SJSA1 (cell line): Measurements from ENCODE around the gene NDFIP2. TPM values are rescaled to one million over a fixed set of nuclear protein-coding genes. Genes with fewer than 3 reads are reported as not detected.

Source experiments
- DNase-seq, 2 experiments: peaks; one replicate each; pipeline ENCODE4 v3.0.0-alpha.2; 2015 to 2020; ENCODE audit warnings: low spot score in 2 of 2, low read depth in 1 of 2
- H3K27ac ChIP-seq: fragments of 250-450 bp; sonication (Bioruptor Pico); 2 replicates; pipeline ENCODE4 v1.5.1; 2020; ENCODE audit warnings: mild to moderate bottlenecking, moderate library complexity
- H3K27me3 ChIP-seq: fragments of 250-450 bp; sonication (Bioruptor Pico); replicated peaks from 2 replicates; pipeline ENCODE4 v1.5.1; 2020; ENCODE audit warnings: mild to moderate bottlenecking, moderate library complexity
- H3K36me3 ChIP-seq: fragments of 250-450 bp; sonication (Bioruptor Pico); 2 replicates; pipeline ENCODE4 v1.5.1; 2020; ENCODE audit warnings: mild to moderate bottlenecking
- H3K4me1 ChIP-seq: fragments of 250-450 bp; sonication (Bioruptor Pico); replicated peaks from 2 replicates; pipeline ENCODE4 v1.6.1; 2021; ENCODE audit warnings: mild to moderate bottlenecking
- H3K4me3 ChIP-seq: fragments of 250-450 bp; sonication (Bioruptor Pico); 2 replicates; pipeline ENCODE4 v1.5.1; 2020; ENCODE audit warnings: mild to moderate bottlenecking
- H3K9me3 ChIP-seq: fragments of 250-450 bp; sonication (Bioruptor Pico); replicated peaks from 2 replicates; pipeline ENCODE4 v1.5.1; 2020; ENCODE audit warnings: mild to moderate bottlenecking
- total RNA-seq: library from RNA; depleted of rRNA; stranded (reverse); fragments of >200 nt; shearing (Covaris generic); gene quantifications from 2 replicates; pipeline ENCODE4 v1.2.3, GENCODE V29; 2014

The NDFIP2 gene
- total RNA-seq, 1 experiment from 2014 or later, result 110 TPM

DNA sequence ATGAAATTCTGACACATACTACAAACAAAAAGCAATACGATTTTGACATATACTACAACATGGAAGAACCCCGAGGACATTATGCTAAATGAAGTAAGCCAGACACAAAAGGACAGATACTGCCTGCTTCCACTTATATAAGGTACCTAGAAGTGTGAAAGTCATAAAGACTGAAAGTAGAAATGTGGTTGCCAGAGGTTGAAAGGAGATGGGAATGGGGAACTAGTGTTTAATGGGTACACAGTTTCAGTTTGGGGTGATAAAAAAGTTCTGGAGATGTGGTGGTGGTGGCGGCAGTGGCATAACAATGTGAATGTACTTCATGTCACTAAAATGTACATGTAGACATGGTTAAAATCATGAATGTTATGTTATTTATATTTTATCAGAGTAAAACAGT, 12.1 kb upstream of the NDFIP2 start:
- no peak overlapping the region for H3K4me3 ChIP-seq
- H3K9me3 ChIP-seq, result no peaks in the 10 kb centered on the region
- no peaks in the 10 kb centered on the region for H3K36me3 ChIP-seq
- H3K27me3 ChIP-seq, result no peaks in the 10 kb centered on the region
- no peak overlapping the region for H3K27ac ChIP-seq
- no peaks in the 10 kb centered on the region for H3K4me1 ChIP-seq
- no peak for DNase-seq

DNA sequence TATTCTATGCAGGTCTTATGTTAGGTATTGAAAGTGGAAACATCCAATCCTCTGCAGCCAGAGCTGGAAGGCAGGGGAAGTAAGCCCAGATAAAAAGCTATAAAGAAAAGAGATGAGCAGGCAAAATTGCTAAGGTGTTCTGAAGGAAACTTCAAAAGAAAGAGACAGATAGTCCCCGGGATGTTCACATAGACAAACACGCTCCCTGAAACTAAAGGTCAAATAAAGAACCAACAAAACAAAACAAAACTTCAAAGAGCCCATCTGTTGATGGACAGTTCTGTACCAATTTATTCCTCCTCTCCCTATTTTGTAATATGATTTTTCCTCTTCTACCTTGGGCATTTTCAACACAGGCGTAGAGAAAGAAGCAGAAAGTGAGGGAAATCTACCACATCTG, 11.3 kb upstream of the NDFIP2 start:
- no peaks in the 10 kb centered on the region for H3K9me3 ChIP-seq
- no peak for DNase-seq
- H3K36me3 ChIP-seq, result no peaks in the 10 kb centered on the region

DNA sequence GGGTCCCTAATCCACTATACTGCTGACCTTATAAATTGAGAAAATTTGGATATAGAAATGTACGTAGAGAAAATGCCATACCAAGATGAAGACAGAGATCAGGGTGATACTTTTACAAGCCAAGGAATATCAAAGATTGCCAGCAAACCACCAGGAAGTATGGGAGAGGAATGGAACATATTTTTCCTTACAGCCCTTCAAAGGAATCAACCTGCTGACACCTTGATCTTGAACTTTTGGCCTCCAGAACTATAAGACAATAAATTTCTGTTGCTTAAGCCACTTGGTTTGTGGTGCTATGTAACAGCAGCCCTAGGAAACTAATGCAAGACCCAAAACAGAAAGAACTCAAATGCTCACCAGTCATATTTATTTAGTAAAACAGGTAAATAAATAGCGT, 10.3 kb upstream of the NDFIP2 start:
- H3K4me1 ChIP-seq, result no peaks in the 10 kb centered on the region
- H3K27ac ChIP-seq, result no peak overlapping the region
- DNase-seq, result no peak
- no peak overlapping the region for H3K4me3 ChIP-seq
- H3K9me3 ChIP-seq, result no peaks in the 10 kb centered on the region
- no peaks in the 10 kb centered on the region for H3K36me3 ChIP-seq
- no peaks in the 10 kb centered on the region for H3K27me3 ChIP-seq

More for the DNA sequence above, 11.3 kb upstream of the NDFIP2 start:
- no peaks in the 10 kb centered on the region for H3K27me3 ChIP-seq
- H3K27ac ChIP-seq, result no peak overlapping the region
- no peak overlapping the region for H3K4me3 ChIP-seq
- no peaks in the 10 kb centered on the region for H3K4me1 ChIP-seq

DNA sequence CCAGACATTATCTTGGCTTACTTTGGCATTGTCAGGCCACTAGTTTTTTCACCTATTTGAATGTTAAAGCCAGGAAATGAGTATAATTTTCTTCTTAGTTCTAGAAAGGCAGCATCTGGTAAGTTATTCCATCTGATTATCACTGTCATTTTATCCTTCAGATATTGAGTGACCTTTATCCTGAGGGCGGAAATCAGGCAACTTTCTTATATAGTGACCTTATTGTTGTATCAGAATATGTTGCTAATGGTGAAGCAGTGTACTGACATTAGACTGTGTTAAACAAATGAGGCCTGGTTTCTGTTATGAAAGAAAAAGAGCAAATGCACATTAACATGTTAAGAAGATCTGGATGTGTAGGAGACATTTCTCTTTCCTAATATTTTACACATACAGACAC, 5.4 kb upstream of the NDFIP2 start:
- no peaks in the 10 kb centered on the region for H3K9me3 ChIP-seq
- no peak overlapping the region for H3K27ac ChIP-seq
- H3K36me3 ChIP-seq, result no peaks in the 10 kb centered on the region
- no peaks in the 10 kb centered on the region for H3K4me1 ChIP-seq
- H3K27me3 ChIP-seq, result no peaks in the 10 kb centered on the region
- DNase-seq, result no peak
- no peak overlapping the region for H3K4me3 ChIP-seq

DNA sequence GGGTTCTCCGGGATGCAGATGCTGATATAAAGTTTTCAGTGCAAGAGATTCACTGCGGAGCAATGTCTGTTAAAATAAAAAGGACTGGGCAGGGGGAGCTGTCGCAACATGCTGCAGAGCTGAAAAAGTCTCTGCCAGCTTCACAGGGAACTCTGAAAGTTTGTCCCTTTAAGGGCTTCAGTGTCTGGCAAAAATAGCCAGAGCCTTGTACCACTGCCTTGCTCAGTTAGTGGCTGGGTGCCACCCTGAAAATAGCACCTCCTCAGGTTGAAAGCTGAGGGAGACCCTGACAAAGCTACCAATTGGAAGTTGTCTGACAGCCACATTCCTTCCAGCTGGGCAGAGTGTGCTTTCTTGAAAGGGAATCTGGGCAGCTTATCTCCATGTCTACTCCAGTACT, 3.0 kb upstream of the NDFIP2 start:
- peaks cover 7% of the 10 kb centered on the region for H3K4me1 ChIP-seq
- DNase-seq, result no peak

DNA sequence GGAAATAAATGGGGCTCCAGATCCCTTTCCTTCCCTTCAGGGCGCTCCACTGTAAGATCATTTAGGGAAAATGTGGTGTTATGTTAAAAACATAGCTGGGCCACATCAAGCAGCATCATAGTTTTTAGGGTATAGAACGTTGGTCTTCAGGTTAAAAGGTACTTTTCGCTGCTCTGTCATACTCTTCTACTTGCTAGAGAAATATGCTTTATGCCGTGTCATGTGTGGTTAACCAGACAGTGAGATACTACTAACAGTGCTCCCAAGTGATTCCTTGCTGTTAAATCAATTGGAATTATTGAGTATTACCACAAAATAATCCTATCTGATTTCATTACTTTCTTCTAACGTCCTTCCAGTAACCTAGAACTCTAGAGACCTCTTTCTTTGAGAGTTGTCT, 1.1 kb upstream of the NDFIP2 start:
- no peak overlapping the region for H3K4me3 ChIP-seq
- H3K27ac ChIP-seq, result no peak overlapping the region
- no peaks in the 10 kb centered on the region for H3K9me3 ChIP-seq
- no peak for DNase-seq
- peaks cover 4% of the 10 kb centered on the region for H3K36me3 ChIP-seq
- H3K27me3 ChIP-seq, result no peaks in the 10 kb centered on the region
- H3K4me1 ChIP-seq, result peaks cover 27% of the 10 kb centered on the region

More for the DNA sequence above, 3.0 kb upstream of the NDFIP2 start:
- no peaks in the 10 kb centered on the region for H3K27me3 ChIP-seq
- no peaks in the 10 kb centered on the region for H3K9me3 ChIP-seq
- no peak overlapping the region for H3K4me3 ChIP-seq
- no peak overlapping the region for H3K27ac ChIP-seq
- peaks cover 4% of the 10 kb centered on the region for H3K36me3 ChIP-seq

DNA sequence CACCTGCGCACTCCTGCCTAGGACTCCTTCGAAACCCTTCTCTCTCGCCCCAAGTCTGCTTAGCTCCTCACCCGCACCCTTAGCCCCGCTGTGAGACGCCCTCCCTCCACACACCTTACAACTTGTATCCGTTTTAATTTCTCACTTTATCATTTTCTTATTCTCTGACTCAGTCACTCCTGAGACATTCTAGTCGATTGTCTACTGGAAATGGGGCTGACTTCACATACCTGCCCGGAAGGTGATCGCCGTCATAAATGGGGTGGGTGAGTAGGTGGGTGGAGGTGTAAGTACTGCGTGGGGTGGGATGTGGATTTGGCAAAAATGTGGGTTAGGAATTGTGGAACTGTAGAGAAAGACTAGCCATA, 714 bp downstream of the NDFIP2 start:
- no peaks in the 10 kb centered on the region for H3K9me3 ChIP-seq
- H3K4me3 ChIP-seq, result peak overlapping the region; percentile 70
- H3K27me3 ChIP-seq, result no peaks in the 10 kb centered on the region
- H3K4me1 ChIP-seq, result peaks cover 43% of the 10 kb centered on the region
- H3K27ac ChIP-seq, result peak overlapping the region; percentile 55
- no peak for DNase-seq
- H3K36me3 ChIP-seq, result peaks cover 14% of the 10 kb centered on the region

DNA sequence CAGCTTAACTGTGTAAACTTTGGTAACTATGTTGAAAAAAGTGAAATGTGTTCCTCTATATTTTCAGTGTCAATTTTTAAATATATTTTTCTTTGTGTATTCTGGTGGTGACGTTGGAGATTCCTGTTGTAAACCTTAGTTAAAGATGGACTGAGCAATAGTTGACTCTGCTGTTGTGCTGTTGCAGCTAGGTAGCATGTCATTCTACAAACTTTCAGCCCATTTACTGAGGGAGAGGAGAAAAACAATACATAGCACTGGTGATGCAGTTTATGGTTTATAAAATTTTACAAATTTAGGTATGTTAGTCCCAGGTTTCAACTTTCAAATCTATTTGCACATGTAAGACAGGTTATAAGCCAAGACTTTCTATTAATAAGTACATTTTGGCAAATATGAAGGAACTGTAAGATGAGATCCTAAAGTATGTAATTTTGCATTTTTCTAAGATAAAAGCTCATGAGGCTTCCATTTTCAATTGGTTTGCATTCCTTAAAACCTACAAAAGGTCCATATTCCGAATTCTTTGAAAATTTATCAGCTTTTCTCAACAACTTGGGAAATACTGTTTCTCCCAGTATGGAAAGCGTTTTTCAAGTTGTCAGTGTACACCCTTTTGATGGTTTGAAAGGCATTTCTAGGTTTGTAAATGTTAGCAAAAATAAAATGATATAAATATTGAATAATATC, 1.5 kb downstream of the NDFIP2 start:
- Histone ChIP-seq H3K9me3 (no peaks in the 10 kb centered on the region), H3K27me3 (no peaks in the 10 kb centered on the region), H3K4me1 (peaks cover 43% of the 10 kb centered on the region), H3K4me3 (peak overlapping the region; percentile 70), H3K36me3 (peaks cover 17% of the 10 kb centered on the region), H3K27ac (peak overlapping the region; percentile 54)
- DNase-seq, result no peak

DNA sequence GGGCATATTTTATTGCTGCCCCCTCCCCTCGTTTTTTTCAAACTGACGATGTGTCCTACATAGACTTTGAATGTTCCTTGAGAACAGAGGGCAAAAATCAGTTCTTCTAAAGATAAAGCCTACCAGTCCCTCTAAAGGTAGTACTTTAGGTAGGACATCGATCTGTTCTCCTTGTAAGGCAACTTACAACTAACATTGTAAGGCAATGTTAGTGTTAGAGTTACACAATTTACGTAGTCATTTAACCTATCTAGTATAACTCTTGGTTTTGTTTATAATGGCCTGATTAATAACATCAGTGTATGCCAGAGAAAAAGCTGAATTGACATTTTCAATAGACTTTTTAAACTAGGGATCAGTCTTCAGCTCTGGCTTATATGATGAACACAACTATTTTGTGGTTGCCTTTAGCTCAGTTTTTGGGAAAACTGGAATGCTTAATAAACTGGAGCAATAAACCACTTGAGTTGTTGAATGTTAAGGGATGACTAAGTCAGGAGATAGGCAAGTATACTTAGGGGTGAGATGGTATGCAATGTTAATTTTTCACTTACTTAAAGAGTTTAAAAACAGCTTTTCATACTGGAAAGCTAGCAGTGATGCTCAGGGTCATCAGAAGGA, 2.2 kb downstream of the NDFIP2 start:
- Histone ChIP-seq H3K4me1 (peaks cover 43% of the 10 kb centered on the region), H3K9me3 (no peaks in the 10 kb centered on the region), H3K4me3 (peak overlapping the region; percentile 70; the same call in 1 of the 2 replicates), H3K27ac (peak overlapping the region; percentile 54), H3K27me3 (no peaks in the 10 kb centered on the region), H3K36me3 (peaks cover 17% of the 10 kb centered on the region)
- peak in 1 of 2 experiments; percentile 58 for DNase-seq

DNA sequence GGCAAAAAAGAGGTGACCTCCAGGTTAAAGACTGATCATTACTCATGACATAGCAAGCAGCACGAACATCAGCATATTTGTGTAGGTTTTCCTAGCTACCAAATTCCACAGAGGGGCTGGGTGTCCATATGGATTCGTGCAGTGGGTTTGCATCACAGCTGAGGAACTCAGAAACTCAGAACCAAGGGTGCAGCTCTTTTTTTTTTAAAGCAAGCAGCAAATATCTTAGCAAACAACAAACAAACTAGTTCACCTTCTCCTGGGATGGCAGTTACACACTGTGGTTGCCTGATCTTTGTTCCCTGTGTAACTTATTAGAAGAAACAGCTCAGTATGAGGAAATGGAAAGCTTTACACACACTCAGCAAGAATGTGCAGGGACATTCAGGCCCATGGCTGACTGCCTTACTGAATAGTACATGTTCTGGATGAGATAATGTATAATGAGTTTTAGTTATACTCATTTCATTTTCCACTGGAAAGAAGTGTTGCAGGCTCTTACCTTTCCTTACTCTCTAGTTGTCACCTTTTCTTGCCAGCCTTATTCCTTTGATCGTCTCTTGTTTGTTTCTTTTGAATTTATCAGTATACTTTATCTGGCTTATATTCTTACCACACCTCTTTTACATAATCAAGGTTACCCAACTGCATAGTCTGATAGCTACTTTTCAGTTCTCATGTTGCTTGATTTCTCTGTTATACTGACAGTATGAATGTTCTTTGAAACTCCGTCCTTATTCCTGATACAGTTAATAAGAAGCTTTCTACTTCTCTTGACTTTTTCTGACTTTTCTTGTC, 4.3 kb downstream of the NDFIP2 start:
- Histone ChIP-seq H3K9me3 (no peaks in the 10 kb centered on the region), H3K4me3 (no peak overlapping the region), H3K36me3 (peaks cover 23% of the 10 kb centered on the region), H3K27me3 (no peaks in the 10 kb centered on the region), H3K27ac (peak overlapping the region; percentile 68), H3K4me1 (peaks cover 47% of the 10 kb centered on the region)
- peak; percentile 55 to 62 for DNase-seq

DNA sequence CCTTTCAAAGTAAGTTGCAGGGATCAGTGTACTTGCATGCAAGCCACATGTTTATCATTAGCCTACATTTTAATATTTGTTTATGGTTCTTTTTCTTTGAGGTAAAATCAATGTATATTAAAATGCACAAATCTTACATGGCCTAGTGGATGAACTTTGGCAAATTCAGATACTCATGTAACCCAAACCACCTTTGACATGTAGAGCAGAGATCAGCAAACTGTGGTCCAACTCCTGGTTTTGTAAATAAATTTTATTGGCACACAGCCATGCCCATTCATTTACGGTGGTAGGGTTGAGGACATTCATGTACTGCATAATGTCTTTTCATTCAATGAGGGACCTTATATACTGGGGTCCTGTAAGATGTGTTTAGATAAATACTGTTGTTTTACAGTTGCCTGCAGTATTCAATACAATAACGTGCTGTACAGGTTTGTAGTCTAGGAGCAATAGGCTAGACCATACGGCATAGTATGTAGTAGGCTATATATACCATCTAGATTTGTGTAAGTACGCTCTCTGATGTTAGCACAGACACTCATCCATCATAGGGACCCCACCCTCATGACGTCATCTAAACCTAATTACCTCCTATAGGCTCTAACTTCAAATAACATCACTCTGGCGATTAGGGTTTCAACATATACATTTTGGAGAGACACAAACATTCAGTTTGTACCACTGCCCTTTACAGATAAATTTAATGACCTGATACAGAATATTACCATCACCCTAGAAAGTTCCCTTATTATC, 5.7 kb downstream of the NDFIP2 start:
- no peak overlapping the region for H3K27ac ChIP-seq
- DNase-seq, result no peak
- H3K9me3 ChIP-seq, result no peaks in the 10 kb centered on the region
- no peaks in the 10 kb centered on the region for H3K27me3 ChIP-seq
- H3K4me3 ChIP-seq, result no peak overlapping the region
- H3K36me3 ChIP-seq, result peaks cover 19% of the 10 kb centered on the region
- peaks cover 61% of the 10 kb centered on the region for H3K4me1 ChIP-seq

DNA sequence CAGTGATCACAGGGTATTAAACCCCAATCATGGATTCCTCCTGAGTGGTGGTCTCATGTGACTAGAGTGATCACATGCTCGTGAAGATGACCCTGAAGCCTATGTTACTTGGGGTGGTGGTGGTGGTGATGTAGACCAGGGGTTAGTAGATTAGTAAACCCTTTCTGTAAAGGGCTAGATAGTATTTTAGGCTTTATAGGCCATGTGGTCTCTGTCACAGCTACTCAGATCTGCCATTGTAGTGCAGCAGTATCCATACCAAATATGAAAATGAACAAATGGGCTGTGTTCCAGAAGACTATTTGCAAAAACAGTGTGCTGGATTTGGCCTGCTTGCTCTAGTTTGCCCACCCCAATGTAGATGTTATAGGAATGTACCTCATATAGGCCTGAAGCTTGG, 9.4 kb downstream of the NDFIP2 start:
- Histone ChIP-seq H3K4me3 (no peak overlapping the region), H3K9me3 (no peaks in the 10 kb centered on the region), H3K27me3 (no peaks in the 10 kb centered on the region), H3K27ac (peak overlapping the region; percentile 55), H3K36me3 (peaks cover 19% of the 10 kb centered on the region), H3K4me1 (peaks cover 57% of the 10 kb centered on the region)
- DNase-seq, result no peak

DNA sequence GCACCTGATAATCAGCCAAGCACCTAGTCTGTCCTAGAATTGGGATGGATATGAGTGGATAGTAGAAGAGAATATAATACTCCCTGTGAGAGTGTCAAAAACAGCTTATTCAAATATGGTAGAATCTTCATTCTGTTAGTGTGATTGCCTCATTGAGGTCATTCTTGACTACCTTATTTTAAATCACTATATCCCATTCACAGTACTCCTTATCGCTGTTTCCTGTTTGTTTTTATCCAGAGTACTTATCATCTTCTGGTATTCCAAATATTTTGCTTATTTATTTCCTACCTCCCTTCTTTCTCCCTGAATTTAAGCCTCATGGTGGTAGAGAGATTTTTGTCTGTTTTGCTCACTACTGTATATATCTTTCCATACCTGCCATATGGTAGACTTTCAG, 9.9 kb downstream of the NDFIP2 start:
- Histone ChIP-seq H3K4me3 (no peak overlapping the region), H3K36me3 (peaks cover 16% of the 10 kb centered on the region), H3K27ac (peak overlapping the region; percentile 72), H3K9me3 (no peaks in the 10 kb centered on the region), H3K27me3 (no peaks in the 10 kb centered on the region), H3K4me1 (peaks cover 52% of the 10 kb centered on the region)
- DNase-seq, result peak in 1 of 2 experiments; percentile 37
